Measurements from ENCODE around the gene CNPY4.
A peak's percentile ranks its signal among the peaks of the same experiment; 100 is the strongest.

The CNPY4 gene

DNA sequence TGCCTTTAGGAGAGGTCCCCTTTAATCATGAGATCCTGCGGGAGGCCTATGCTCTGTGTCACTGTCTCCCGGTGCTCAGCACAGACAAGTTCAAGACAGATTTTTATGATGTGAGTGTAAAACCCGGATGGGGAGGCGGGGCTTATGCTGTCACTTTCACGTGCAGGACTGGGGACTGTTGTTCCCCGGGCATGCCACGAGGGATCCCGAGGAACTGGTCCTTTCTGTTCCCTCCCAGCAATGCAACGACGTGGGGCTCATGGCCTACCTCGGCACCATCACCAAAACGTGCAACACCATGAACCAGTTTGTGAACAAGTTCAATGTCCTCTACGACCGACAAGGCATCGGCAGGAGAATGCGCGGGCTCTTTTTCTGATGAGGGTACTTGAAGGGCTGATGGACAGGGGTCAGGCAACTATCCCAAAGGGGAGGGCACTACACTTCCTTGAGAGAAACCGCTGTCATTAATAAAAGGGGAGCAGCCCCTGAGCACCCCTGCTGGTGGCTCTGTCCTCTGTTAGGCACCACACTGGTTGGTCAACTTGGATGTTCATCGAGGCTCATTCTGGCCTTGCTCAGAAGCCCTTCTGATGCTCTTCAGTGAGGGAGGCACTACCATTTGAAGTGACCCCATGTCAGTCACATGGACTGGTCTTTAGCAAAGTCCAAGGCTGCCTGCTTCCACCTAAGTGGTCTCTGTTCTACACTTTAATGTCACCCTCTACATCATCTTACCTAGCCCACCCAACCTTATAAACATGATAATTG lies 27.8 kb upstream of the CNPY4 start:
- no peak for DNase-seq

DNA sequence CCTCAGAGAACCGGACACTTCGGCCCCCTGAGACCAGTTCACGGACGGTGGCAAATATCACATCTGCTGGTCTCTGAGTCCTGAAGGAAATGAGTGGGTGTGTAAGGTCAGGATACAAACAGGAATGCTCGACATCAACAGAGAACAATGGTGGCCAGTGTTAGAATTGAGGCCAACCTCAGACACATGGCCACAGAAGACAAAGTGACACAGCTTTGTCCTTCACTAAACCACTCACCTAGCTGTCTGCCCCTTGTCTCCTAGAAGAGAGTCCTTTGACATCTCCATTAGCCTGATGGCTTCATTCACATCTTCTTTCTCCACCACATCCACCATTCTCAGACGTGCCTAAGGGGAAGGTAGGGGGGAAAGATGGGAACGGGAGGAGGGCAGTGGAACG lies 26.4 kb upstream of the CNPY4 start:
- no peak for DNase-seq

DNA sequence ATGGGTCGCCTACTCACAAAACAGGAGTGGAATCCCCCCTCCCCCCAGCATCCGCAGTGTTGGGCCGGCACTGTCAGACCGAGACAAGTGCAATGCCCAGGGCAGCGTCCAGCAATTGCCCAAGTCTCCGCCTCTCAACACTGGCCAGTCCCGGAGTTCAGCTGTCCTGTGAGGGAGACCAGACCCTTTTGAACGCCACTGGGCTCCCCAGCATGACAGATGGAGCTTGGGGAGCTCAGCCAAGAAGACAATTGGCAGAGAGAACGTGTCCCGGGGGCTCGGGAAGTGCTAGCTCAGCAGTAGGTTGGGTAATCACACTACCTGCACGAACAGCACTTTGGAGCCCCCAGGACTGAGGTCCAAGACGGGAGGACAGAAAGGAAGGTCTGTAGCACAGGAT lies 25.9 kb upstream of the CNPY4 start:
- no peak for DNase-seq

DNA sequence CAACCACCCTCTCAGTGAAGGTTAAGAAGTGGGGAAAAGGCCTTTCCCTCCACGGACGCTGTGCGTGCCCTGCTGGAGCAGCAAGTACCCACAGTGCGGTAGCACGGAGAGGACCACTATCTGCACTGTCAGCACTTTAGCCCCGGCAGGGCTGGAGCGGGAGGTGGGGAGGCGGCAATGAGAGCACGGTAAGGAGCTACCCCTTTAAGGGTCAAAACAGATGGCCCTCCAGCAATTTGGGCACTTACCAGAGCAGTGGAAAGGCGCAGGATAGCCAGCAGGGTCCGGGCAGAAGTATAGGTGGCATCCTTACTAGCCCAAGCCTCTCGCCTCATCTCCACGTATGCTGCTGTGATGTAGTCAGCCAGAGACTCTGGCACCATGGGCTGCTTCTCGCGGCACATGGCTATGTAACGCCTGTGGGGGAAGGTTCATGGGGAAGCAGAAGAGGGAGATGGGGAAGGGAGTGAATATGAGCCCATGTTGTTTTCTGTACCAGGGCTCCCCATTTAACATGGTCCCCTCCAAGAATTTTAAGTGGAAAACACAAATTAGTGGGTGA lies 25.4 kb upstream of the CNPY4 start:
- no peak for DNase-seq

DNA sequence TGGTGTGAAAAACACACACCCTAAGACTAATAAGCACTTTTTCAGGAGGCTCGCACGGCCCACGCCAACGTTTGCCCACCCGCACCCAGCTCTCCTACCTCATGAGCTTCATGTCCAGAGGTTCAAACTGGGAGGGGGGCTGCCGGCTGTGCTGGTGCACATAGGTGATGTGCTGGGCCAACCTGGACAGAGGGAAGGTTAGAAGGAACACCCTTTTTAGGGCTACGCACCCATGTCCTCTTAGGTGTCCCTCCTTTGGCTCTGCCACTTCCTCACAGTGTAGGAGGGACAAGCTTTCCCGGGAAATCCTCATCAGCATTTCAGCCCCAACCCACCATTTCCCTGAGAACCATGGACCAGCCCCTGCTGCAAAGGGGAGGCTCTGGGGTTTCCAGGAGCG lies 24.1 kb upstream of the CNPY4 start:
- DNase-seq: no peak

DNA sequence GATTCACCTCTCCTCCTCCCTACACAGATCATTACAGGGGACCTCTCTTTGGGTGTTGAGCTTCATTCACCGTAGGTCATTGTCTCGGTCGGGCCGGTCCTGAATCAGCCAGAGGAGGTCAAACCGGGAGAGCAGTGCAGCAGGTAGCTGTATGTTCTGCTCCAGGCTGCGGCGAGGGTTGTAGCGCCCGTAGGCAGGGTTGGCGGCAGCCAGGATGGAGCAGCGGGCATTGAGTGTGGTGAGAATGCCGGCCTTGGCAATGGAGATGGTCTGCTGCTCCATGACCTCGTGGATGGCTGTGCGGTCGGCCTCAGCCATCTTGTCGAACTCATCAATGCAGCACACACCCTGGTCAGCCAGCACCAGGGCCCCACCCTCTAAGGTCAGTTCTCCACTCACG lies 23.7 kb upstream of the CNPY4 start:
- no peak for DNase-seq

DNA sequence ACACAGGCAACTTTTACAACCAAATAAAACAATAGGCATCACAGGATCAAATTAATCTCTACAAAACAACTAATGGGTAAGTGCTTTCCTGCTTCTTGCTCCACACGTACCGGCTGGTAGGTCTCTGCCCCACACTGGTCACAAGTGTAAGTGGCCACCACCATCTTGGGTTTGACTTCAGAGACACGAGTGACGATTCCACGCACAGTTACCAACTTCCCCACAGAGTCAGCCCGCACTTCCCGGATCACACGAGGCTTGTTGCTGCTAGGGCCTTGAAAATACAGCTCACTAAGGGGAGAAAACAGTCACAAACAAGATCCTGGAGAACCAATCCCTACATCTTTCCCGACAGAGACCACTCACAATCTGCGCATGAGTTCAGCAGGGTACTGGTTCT lies 20.5 kb upstream of the CNPY4 start:
- no peak for DNase-seq

DNA sequence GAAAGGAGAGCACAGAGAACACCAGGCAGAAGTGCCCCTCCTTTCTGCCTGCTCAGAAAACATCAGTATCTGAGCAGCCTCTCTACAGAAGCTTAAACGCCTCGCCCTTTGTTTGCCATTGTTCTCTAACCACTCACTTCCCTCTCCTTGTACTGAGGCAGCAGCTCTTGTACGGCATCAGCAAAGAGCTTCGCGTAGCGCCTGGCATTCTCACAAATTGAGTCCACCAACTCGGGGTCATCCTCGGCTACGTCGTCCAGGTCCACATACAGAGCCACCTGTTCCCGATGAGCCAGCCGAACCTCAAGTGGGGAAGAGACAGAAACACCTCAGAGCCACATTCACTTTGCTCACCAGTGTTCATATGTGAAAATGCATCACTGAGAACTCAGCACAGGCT lies 20.0 kb upstream of the CNPY4 start:
- no peak for DNase-seq

DNA sequence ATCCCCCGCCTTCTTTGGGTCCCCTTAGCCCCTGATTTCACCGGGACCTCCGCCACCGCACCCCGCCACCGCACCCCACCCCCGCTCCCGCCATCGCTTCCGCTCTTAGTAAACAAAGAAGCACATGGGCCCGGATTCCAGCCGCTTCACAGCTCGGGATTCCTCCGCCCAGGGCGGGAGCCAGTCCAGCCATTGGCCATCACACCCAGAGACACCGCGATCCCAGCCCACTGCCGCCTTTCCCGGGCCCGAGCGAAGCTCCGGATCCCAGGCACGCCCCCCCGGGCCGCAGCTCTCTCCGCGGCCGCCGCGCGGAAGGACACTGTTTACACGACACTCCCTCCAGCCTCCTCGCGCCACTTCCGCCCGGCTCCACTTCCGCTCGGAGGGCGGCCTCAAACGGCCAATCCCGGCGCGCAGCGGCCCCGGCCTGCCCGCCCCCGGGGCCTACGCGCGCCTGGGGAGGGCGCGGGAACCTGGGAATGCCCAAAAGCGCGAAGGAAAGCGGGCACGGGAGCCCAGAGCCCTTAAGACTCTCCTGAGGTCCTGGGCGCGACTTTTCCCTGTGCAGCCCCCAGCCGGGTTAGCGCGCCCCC lies 18.9 kb upstream of the CNPY4 start:
- DNase-seq: peak; percentile 93

DNA sequence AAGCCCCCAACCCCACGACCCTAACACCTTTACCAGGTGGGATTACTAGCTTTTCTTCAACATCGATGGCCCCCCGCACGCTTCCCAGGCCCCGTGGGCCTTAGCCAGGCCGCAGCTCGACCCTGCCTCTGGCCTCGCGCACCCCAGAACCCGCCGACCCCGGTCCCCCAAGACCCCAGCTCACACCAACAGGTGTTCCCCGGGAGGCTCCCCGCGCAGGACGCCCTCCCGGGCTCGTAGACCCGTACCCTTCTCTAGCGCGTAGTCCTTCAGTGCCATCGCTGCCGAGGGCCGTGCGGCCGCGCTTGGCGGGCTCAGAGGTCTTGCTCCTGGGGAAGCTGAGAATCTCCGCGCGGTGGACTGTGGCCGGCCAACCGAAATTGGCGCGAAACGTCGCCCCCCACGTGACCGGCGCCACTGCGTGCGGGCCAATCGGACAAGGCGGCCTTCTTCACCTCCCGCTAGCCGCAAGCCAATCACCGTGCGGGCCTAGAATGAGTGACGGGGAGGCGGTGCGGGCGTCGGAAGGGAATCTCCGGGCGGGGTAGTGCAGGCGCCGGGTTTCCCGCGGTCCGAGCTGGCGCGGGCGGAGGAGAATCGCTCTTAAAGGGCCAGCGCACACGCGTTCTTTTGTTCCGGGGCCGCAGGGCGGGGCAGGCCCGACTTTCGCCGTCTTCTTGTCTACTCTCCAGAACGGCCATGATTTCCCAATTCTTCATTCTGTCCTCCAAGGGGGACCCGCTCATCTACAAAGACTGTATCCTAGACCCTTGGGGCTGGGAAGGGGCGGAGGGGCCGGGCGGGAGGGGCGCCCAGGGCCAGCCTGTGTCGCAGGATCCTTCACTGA lies 18.2 kb upstream of the CNPY4 start, which contains the start of the genes AP4M1 and MCM7:
Gene AP4M1, plus strand, starts transcription at position 628 of the 847 bp plus-strand sequence. Its CDS starts 72 bp downstream, at position 700.
Gene MCM7, minus strand, starts transcription at position 382 of the 847 bp plus-strand sequence. Its CDS starts 103 bp downstream, at position 279.
- DNase-seq: peak; percentile 98 to 99

DNA sequence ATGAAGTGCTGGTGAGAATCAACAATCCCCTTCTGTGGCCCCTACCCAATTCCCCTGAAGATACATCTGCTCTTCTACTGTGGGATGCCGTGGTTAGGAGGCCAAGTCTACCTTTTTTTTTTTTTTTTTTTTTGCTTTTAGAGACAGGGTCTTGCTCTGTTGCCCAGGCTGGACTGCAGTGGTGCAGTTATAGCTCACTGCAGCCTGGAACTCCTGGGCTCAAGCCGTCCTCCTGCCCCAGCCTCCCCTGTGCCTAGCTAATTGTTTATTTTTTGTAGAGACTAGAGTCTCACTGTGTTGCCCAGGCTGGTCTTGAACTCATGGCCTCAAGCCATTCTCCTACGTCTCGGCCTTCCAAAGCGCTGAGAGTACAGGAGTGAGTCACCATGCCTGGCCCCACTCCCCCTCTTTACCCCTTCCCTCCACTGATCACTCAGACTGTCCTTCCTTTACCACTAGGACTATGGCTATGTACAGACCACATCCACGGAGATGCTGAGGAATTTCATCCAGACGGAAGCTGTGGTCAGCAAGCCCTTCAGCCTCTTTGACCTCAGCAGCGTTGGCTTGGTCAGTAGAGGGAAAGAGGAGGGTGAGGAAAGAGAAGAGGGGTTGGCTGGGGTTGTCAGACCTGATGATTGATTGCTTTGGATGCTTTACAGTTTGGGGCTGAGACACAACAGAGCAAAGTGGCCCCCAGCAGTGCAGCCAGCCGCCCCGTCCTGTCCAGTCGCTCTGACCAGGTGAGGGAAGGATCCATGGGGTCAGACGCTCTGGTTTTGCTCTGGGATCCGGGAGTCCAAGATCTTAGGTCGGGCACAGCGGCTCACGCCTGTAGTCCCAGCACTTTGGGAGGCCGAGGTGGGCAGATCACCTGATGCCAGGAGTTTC lies 16.2 kb upstream of the CNPY4 start:
- no peak for DNase-seq

DNA sequence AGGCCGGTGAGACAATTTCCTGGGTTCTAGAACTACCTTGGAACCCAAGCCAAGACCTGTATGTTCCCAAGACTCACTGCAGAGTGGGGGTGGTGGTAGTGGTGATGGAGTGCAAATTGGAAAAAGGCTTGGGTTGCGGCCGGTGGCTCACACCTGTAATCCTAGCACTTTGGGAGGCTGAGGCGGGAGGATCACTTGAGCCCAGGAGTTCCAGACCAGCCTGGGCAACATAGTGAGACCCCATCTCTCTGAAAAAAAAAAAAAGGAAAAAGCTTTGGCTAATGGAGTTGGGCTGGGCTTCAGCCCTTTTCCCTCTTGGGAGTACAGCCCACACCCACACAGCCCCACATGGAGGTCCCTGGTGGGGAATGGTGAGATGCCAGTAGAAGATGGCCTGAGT lies 13.9 kb upstream of the CNPY4 start:
- no peak for DNase-seq

DNA sequence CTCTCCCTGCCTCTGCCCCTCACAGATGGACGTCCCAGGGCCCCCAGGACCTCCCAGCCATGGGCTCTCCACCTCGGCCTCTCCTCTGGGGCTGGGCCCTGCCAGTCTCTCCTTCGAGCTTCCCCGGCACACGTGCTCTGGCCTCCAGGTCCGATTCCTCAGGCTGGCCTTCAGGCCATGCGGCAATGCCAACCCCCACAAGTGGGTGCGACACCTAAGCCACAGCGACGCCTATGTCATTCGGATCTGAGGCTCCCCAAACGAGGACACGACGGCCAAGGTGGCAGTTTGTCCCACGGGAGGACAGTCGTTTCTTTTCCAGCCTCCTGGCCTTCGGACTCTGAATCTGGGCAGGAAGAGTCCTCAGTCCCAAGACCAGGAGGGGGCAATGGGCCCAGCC lies 12.8 kb upstream of the CNPY4 start:
- DNase-seq: no peak

DNA sequence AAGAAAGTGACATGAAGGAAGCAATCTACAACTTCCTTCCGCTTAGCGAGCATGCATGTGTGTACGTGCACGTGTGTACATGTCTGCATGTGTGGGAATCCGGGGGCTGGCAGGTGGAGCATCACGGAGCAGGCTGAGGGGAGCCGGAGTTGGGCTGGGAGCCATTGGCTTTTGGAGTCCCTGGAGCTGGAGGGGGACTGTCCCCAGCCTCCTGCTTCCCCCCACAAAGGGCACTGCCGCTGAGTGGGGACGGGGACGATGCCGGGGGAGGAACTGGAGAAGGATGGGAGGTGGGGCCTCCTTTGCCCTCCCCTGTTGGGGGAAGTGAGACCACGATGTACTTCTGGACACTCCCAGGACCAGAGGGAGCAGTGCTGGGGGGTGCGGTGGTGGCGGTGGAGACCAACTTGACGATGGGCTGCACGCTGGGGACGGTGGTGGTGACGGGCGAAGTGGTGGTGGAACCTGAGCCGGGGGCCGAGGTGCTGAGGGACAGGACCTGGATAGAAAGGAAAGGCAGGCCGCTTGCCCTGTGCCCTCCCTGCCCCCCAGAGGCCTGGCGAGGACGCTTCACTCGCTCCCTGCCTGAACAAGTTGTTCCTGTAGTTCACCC lies 12.2 kb upstream of the CNPY4 start:
- no peak for DNase-seq

DNA sequence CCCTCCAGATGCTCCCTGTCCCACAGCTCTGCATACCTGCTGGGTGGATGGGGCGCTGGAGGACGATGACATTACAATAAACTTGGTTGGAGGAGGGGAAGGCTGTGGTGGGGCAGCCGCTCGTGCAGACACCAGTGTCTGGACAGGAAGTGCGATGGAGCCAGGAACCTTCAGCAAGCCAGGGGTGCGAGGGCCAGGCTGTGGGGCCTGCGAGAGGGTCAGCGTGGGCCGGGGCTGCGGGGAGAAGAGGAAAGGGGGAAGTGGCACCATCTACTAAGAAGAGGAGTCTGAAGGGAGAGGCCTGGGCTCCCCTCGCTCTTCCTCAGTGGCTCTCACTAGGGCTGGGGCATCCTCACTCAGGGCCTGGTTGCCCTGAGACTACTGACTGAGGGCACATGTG lies 11.5 kb upstream of the CNPY4 start:
- no peak for DNase-seq

DNA sequence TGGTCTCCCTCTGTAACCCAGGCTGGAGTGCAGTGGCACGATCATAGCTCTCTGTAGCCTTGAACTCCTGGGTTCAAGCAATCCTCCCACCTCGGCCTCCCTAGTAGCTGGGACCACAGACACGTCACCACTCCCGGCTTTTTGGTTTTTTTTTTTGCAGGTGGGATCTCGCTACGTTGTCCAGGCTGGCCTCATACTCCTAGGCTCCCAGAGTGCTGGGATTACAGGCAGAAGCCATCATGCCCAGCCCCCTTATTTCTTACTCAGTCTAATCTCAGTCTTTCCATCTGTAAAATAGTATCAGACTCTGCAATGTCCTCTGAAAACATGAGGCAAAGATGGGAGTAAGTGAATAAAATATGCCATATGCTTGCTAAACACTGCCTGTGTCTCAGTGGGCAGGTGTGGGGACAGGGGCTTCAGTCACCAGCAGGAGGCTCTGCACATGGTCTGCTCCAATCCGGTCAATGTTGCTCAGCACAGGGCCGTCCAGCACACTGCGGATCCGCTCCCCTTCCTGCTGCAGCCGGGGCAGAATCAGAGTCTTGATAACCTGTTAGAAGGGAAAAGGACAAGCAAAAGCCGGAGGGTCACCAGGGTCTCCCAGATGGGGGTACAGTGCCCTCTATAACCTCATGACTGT lies 9.8 kb upstream of the CNPY4 start:
- no peak for DNase-seq

DNA sequence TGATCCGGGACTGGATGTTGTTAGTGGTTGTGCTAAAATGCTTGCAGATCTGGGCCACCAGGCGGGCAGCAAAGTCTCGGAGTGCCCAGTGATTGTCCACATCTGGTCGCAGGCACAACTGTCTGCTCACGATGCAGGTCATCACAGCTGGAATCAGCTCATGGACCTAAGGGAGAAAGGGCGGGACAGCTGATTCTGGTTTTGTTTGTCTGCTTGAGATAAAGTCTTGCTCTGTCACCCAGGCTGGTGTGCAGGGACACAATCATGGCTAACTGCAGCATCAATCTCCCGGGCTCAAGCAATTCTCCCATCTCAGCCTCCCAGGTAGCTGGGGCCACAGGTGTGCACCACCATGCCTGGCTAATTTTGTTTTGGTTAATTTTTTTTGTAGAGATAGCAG lies 8.3 kb upstream of the CNPY4 start:
- DNase-seq: no peak

DNA sequence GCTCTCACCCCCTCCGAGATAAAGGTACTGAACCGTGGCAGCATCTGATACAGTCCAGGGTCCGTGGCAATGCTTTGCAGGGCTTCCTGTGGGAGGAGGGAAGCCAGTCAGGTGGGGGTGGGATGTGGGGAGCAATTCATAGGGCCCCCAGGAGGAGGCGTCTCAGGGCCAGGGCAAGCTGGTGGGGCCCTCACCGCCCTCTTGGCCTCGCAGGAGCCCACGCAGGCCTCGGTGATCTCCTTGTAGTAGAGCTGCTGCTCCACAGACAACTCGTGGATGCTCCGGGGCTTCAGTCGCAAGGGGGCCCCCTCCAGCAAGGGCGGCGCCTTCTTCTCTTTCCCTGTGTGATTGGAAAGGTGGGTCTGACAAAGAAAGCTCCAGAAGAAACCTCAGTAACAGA lies 7.5 kb upstream of the CNPY4 start:
- DNase-seq: no peak

DNA sequence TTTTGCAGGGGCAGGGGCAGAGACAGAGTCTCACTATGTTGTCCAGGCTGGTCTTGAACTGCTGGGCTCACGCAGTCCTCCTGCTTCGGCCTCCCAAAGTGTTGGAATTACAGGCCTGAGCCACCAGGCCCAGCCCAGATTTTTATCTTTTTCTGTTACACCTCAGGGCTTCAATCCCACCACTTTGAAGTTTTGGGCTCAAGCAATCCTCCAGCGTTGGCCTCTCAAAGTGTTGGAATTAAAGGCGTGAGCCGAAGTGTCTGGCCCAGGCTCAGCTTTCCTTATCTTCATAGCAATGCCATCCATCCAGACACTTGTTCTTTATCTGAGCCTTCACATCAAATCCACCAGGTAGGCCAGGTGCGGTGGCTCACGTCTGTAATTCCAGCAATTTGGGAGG lies 4.4 kb upstream of the CNPY4 start:
- no peak for DNase-seq

DNA sequence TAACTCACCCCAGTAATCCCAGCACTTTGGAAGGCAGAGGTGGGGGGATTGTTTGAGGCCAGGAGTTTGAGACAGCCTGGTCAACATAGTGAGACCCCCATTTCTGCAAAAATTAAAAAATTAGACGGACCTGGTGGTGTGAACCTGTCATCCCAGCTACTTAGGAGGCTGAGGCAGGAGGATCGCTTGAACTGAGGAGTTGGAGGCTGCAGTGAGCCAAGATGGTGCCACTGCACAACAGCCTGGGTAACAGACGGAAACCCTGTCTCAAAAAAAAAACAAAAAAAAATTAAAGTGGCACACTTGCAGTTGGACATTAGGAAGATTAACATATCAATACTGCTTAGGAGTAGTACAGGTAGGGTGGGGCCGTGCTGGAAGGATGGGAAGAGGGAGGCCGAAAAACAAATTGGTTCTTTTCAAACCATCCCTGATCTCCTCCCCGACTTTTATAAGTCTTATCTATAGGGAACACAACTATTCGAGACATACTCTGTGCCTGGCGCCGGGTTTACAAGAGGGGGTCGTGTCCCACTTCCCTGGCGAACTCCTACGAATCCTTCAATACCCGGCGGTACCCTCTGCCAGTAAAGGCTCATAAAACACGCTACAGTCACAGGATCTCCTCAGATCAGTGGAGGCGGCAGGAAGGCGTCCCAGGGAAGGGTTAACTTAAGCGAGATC lies 904 bp upstream of the CNPY4 start:
- DNase-seq: no peak
